H9 (cell line): ENCODE data around the gene AMDHD2. TPM values are rescaled to one million over a fixed set of nuclear protein-coding genes. Genes with fewer than 3 reads are reported as not detected.
A peak's percentile ranks its signal among the peaks of the same experiment; 100 is the strongest.

ENCODE experiments used
- DNase-seq: peaks from one replicate; pipeline ENCODE4 v3.0.0-alpha.2; 2017
- H2AFZ ChIP-seq: one replicate; pipeline ENCODE4 v1.6.1; 2013; ENCODE audit warnings: mild to moderate bottlenecking, low read length, control low read depth, moderate library complexity
- H2AK5ac ChIP-seq: 2 replicates; pipeline ENCODE4 v1.6.1; 2013; ENCODE audit warnings: low read length, control low read depth, mixed read lengths; ENCODE audit not compliant: insufficient read length
- H2BK120ac ChIP-seq: one replicate; pipeline ENCODE4 v1.6.1; 2013; ENCODE audit warnings: low read depth, mild to moderate bottlenecking, low read length, control low read depth, inconsistent platforms; ENCODE audit not compliant: poor library complexity, severe bottlenecking
- H2BK12ac ChIP-seq: 2 replicates; pipeline ENCODE4 v1.6.1; 2013; ENCODE audit warnings: low read length, control low read depth, mixed read lengths, low read depth; ENCODE audit not compliant: insufficient read length
- H2BK15ac ChIP-seq: 2 replicates; pipeline ENCODE4 v1.6.1; 2013; ENCODE audit warnings: low read depth, low read length, control low read depth
- H2BK20ac ChIP-seq: one replicate; pipeline ENCODE4 v1.6.1; 2013; ENCODE audit warnings: low read depth, mild to moderate bottlenecking, low read length, control low read depth, inconsistent platforms; ENCODE audit not compliant: poor library complexity, severe bottlenecking
- H2BK5ac ChIP-seq: 2 replicates; pipeline ENCODE4 v1.6.1; 2013; ENCODE audit warnings: low read length, control low read depth, mixed read lengths; ENCODE audit not compliant: insufficient read length
- H3K14ac ChIP-seq: 2 replicates; pipeline ENCODE4 v1.6.1; 2013; ENCODE audit warnings: low read length, control low read depth; ENCODE audit not compliant: insufficient read depth
- H3K18ac ChIP-seq: 2 replicates; pipeline ENCODE4 v1.6.1; 2013; ENCODE audit warnings: low read depth, mild to moderate bottlenecking, mixed read lengths, low read length, control low read depth; ENCODE audit not compliant: insufficient read length
- H3K23ac ChIP-seq: 2 replicates; pipeline ENCODE4 v1.6.1; 2013; ENCODE audit warnings: low read length, control low read depth, mixed read lengths, low read depth; ENCODE audit not compliant: insufficient read length
- H3K23me2 ChIP-seq: 2 replicates; pipeline ENCODE4 v1.6.1; 2013; ENCODE audit warnings: low read depth, mild to moderate bottlenecking, mixed read lengths, low read length, control low read depth; ENCODE audit not compliant: insufficient read length, poor library complexity, severe bottlenecking
- H3K27ac ChIP-seq: 2 replicates; pipeline ENCODE4 v1.5.1; 2013; ENCODE audit warnings: low read length, control low read depth, mixed read lengths, low read depth; ENCODE audit not compliant: insufficient read length
- H3K27me3 ChIP-seq: 2 replicates; pipeline ENCODE4 v1.6.1; 2013; ENCODE audit warnings: low read length, control low read depth, inconsistent platforms; ENCODE audit not compliant: insufficient read depth
- H3K4ac ChIP-seq: 2 replicates; pipeline ENCODE4 v1.6.1; 2013; ENCODE audit warnings: low read depth, mild to moderate bottlenecking, control low read depth, inconsistent platforms, low read length, moderate library complexity
- H3K4me1 ChIP-seq: 2 replicates; pipeline ENCODE4 v1.6.1; 2013; ENCODE audit warnings: low read length, control low read depth, inconsistent platforms; ENCODE audit not compliant: insufficient read depth
- H3K4me2 ChIP-seq: 2 replicates; pipeline ENCODE4 v1.6.1; 2013; ENCODE audit warnings: low read length, control low read depth, mixed read lengths; ENCODE audit not compliant: insufficient read length, insufficient read depth
- H3K56ac ChIP-seq: 2 replicates; pipeline ENCODE4 v1.6.1; 2013; ENCODE audit warnings: low read depth, mild to moderate bottlenecking, mixed read lengths, low read length, control low read depth; ENCODE audit not compliant: insufficient read length
- H3K79me1 ChIP-seq: 2 replicates; pipeline ENCODE4 v1.6.1; 2013; ENCODE audit warnings: low read depth, mild to moderate bottlenecking, moderate library complexity, low read length, control low read depth, inconsistent platforms; ENCODE audit not compliant: insufficient read depth, poor library complexity, severe bottlenecking
- H3K79me2 ChIP-seq: 2 replicates; pipeline ENCODE4 v1.6.1; 2013; ENCODE audit warnings: low read length, control low read depth, inconsistent platforms; ENCODE audit not compliant: insufficient read depth
- H3K9ac ChIP-seq: 2 replicates; pipeline ENCODE4 v1.6.1; 2013; ENCODE audit warnings: low read length, control low read depth, mixed read lengths; ENCODE audit not compliant: insufficient read length; ENCODE audit errors: extremely low read depth
- H3K9me3 ChIP-seq: one replicate; pipeline ENCODE4 v1.6.1; 2013; ENCODE audit warnings: low read depth, low read length, inconsistent platforms; ENCODE audit not compliant: control insufficient read depth
- H3T11ph ChIP-seq: one replicate; pipeline ENCODE4 v1.6.1; 2013; ENCODE audit warnings: mild to moderate bottlenecking, low read length, control low read depth, inconsistent platforms
- H4K20me1 ChIP-seq: one replicate; pipeline ENCODE4 v1.6.1; 2013; ENCODE audit not compliant: control insufficient read depth, insufficient read length, insufficient read depth
- H4K5ac ChIP-seq: 2 replicates; pipeline ENCODE4 v1.6.1; 2013; ENCODE audit warnings: low read depth, mild to moderate bottlenecking, mixed read lengths, low read length, control low read depth; ENCODE audit not compliant: insufficient read length
- H4K8ac ChIP-seq: replicated peaks from 2 replicates; pipeline ENCODE4 v1.6.1; 2013; ENCODE audit warnings: low read length, control low read depth, mixed read lengths, low read depth; ENCODE audit not compliant: insufficient read length
- H4K91ac ChIP-seq: 2 replicates; pipeline ENCODE4 v1.6.1; 2013; ENCODE audit warnings: low read depth, mild to moderate bottlenecking, moderate library complexity, mixed read lengths, low read length, control low read depth; ENCODE audit not compliant: insufficient read length
- H3K27ac Mint-ChIP-seq, 3 experiments: 2 replicates in 2 of 3; 3 replicates in 1 of 3; pipeline ENCODE4 v1.8.0; 2020 to 2021; ENCODE audit warnings: mixed read lengths in 3 of 3, mild to moderate bottlenecking in 1 of 3, moderate library complexity in 1 of 3
- H3K27me3 Mint-ChIP-seq: 2 replicates; pipeline ENCODE4 v1.8.0; 2021; ENCODE audit warnings: low read depth, mild to moderate bottlenecking, moderate library complexity, mixed read lengths
- H3K36me3 Mint-ChIP-seq, 3 experiments: 2 replicates in 2 of 3; 3 replicates in 1 of 3; pipeline ENCODE4 v1.8.0; 2020 to 2021; ENCODE audit warnings: low read depth in 3 of 3, mixed read lengths in 3 of 3; ENCODE audit not compliant: insufficient read depth in 1 of 3
- H3K4me1 Mint-ChIP-seq, 2 experiments: 2 replicates each; pipeline ENCODE4 v1.8.0; 2020; ENCODE audit warnings: mixed read lengths in 2 of 2
- H3K4me3 Mint-ChIP-seq, 2 experiments: 2 replicates in 1 of 2; 3 replicates in 1 of 2; pipeline ENCODE4 v1.8.0; 2020 to 2021; ENCODE audit warnings: mild to moderate bottlenecking in 2 of 2, mixed read lengths in 2 of 2, moderate library complexity in 1 of 2
- H3K9me3 Mint-ChIP-seq, 2 experiments: 2 replicates in 1 of 2; 3 replicates in 1 of 2; pipeline ENCODE4 v1.8.0; 2020; ENCODE audit warnings: mild to moderate bottlenecking in 2 of 2, mixed read lengths in 2 of 2, moderate library complexity in 1 of 2
- WGBS: extraction: QIAGEN DNeasy Blood & Tissue Kit; methylation state at CpG from one replicate; pipeline ENCODE4 v1.1.7; 2013; ENCODE audit warnings: missing lambda C conversion rate, low lambda C conversion rate, mixed read lengths; ENCODE audit not compliant: insufficient read length; ENCODE audit errors: extremely low coverage; 5-methylcytosine and 5-hydroxymethylcytosine counted together
- total RNA-seq: library from RNA; stranded (reverse); gene quantifications from 2 replicates; pipeline ENCODE4 v1.2.1, GENCODE V29; 2021
- TF ChIP-seq, protein P1 (sequence below): fragments of 200-600 bp; sonication (generic); conservative IDR thresholded peaks from 3 replicates; pipeline ENCODE4 v1.8.0; 2021; ENCODE audit warnings: antibody characterized with exemption, mild to moderate bottlenecking

Gene AMDHD2
- total RNA-seq, 1 experiment from 2014 or later: 61.5 TPM

- no peak for DNase-seq
- no peak overlapping the region for H4K8ac ChIP-seq
- H3K14ac ChIP-seq: no peak overlapping the region
- H3K9me3 ChIP-seq: no peaks in the 10 kb centered on the region
- H3K4me2 ChIP-seq: no peak overlapping the region
- no peak overlapping the region for H2AFZ ChIP-seq
- no peak overlapping the region for H3K4ac ChIP-seq
- no peak overlapping the region for H2BK20ac ChIP-seq
- Mint-ChIP-seq H3K27ac (peak overlapping the region in 1 of 3 experiments; percentile 91; a peak in 2 of 7 replicates), H3K9me3 (no peaks in the 10 kb centered on the region), H3K4me1 (peaks cover 8 to 12% of the 10 kb centered on the region in 2 experiments), H3K36me3 (no peaks in the 10 kb centered on the region; a peak in 1 of 7 replicates), H3K27me3 (peaks cover 4% of the 10 kb centered on the region; the same call in 1 of the 2 replicates), H3K4me3 (no peak overlapping the region)
- H2BK15ac ChIP-seq: no peak overlapping the region
- H3K4me1 ChIP-seq: no peaks in the 10 kb centered on the region
- no peak overlapping the region for H3T11ph ChIP-seq
- no peaks in the 10 kb centered on the region; the same call in 1 of the 2 replicates for H3K79me2 ChIP-seq
- no peak overlapping the region for H4K91ac ChIP-seq
- no peak overlapping the region for H2BK5ac ChIP-seq
- H3K23ac ChIP-seq: no peak overlapping the region
- no peak overlapping the region for H3K9ac ChIP-seq
- no peaks in the 10 kb centered on the region for H3K23me2 ChIP-seq
- H2BK12ac ChIP-seq: no peak overlapping the region
- H2AK5ac ChIP-seq: no peak overlapping the region
- no peak overlapping the region for H3K18ac ChIP-seq
- no peak overlapping the region for H2BK120ac ChIP-seq
- no peak overlapping the region for H4K5ac ChIP-seq
- no peaks in the 10 kb centered on the region for H3K79me1 ChIP-seq
- WGBS: no CpG with 5 or more reads among the region's 13 CpGs
- H3K27me3 ChIP-seq: no peaks in the 10 kb centered on the region
- H3K56ac ChIP-seq: no peak overlapping the region
- TF ChIP-seq, protein P1, sequence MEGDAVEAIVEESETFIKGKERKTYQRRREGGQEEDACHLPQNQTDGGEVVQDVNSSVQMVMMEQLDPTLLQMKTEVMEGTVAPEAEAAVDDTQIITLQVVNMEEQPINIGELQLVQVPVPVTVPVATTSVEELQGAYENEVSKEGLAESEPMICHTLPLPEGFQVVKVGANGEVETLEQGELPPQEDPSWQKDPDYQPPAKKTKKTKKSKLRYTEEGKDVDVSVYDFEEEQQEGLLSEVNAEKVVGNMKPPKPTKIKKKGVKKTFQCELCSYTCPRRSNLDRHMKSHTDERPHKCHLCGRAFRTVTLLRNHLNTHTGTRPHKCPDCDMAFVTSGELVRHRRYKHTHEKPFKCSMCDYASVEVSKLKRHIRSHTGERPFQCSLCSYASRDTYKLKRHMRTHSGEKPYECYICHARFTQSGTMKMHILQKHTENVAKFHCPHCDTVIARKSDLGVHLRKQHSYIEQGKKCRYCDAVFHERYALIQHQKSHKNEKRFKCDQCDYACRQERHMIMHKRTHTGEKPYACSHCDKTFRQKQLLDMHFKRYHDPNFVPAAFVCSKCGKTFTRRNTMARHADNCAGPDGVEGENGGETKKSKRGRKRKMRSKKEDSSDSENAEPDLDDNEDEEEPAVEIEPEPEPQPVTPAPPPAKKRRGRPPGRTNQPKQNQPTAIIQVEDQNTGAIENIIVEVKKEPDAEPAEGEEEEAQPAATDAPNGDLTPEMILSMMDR: no peak
- H3K27ac ChIP-seq: no peak overlapping the region
- H4K20me1 ChIP-seq: peaks cover 4% of the 10 kb centered on the region
Observed at GRCh38 chr16:2482249-2482648, 37.9 kb upstream of the AMDHD2 start.
